Inflammatory macrophage treated with lipopolysaccharide for 4 hours (primary cell): ENCODE data around the gene GRIK1.

Experiments used
- DNase-seq: peaks from one replicate; pipeline ENCODE4 v3.0.0-alpha.2; 2020

The GRIK1 gene

GRCh38 chr21:29660047-29660720 is 279.6 kb downstream of the GRIK1 start:
- DNase-seq: no peak

- no peak for DNase-seq
Measured at GRCh38 chr21:29658934-29659203, 280.9 kb downstream of the GRIK1 start.

GRCh38 chr21:29658177-29658933 is 281.4 kb downstream of the GRIK1 start:
- DNase-seq: no peak

- DNase-seq: no peak
Measured at GRCh38 chr21:29657240-29657989, 282.4 kb downstream of the GRIK1 start.

GRCh38 chr21:29656504-29657239 is 283.1 kb downstream of the GRIK1 start:
- peak; percentile 92 for DNase-seq

- DNase-seq: no peak
Measured at GRCh38 chr21:29655577-29655976, 284.2 kb downstream of the GRIK1 start.

- DNase-seq: no peak
Measured at GRCh38 chr21:29654855-29655254, 284.9 kb downstream of the GRIK1 start.

- DNase-seq: no peak
Measured at GRCh38 chr21:29654203-29654602, 285.6 kb downstream of the GRIK1 start.

- DNase-seq: no peak
Measured at GRCh38 chr21:29650523-29651022, 289.2 kb downstream of the GRIK1 start.

- DNase-seq: peak; percentile 16
Measured at GRCh38 chr21:29649406-29649814, 290.4 kb downstream of the GRIK1 start.

- no peak for DNase-seq
Measured at GRCh38 chr21:29648710-29649240, 291.0 kb downstream of the GRIK1 start.

GRCh38 chr21:29647353-29647781 is 292.4 kb downstream of the GRIK1 start:
- peak; percentile 35 for DNase-seq

GRCh38 chr21:29645666-29646553 is 293.9 kb downstream of the GRIK1 start:
- no peak for DNase-seq

GRCh38 chr21:29643289-29643688 is 296.5 kb downstream of the GRIK1 start:
- no peak for DNase-seq

GRCh38 chr21:29642551-29643245 is 297.1 kb downstream of the GRIK1 start:
- DNase-seq: no peak

- DNase-seq: no peak
Measured at GRCh38 chr21:29641635-29642550, 297.9 kb downstream of the GRIK1 start.

- no peak for DNase-seq
Measured at GRCh38 chr21:29641001-29641634, 298.7 kb downstream of the GRIK1 start.

GRCh38 chr21:29640080-29640508 is 299.7 kb downstream of the GRIK1 start:
- DNase-seq: peak; percentile 90

- no peak for DNase-seq
Measured at GRCh38 chr21:29639366-29640079, 300.3 kb downstream of the GRIK1 start.
